Hypothalamus (tissue), 51 donors: Measurements from ENCODE around the gene TMEM150C.

Experiments used
- DNase-seq, 51 donors: peaks; one replicate each; lab custom pipeline; 2025; lab: John Stamatoyannopoulos, UW

Gene TMEM150C

DNA sequence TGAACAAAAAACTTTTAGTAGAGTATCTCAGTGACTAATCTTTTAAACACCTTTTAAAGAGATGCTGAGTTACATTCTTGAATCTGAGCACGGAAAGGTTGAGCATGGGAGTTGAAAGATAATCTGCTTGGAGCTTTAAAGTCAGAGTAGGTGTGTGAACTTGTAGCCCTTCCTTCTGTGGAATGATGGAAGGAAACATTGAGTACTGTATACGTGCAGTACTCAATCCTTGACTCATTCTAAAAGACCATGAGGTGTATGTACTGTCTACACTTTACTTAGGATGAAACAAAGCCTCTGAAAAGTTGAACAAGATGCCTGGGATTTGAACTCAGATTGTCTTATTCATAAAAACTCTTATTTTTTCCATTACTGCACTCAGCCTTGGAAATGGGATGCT, 128.0 kb downstream of the TMEM150C start:
- DNase-seq: no peak
